T-cell (primary cell): ENCODE data around the gene L3MBTL4. TPM values are rescaled to one million over a fixed set of nuclear protein-coding genes. Genes with fewer than 3 reads are reported as not detected.
"Not testable (repeated sequence)": the region's sequence is repeated elsewhere in the genome, so short reads cannot be mapped to it uniquely, and the experiment has no call there.

ENCODE experiments used
- ATAC-seq, 4 experiments: fragments of 200-7000 bp in 3 of 4; fragments of 150-1000 bp in 1 of 4; cut with Tn5 transposase; replicated peaks in 1 of 4; 1 replicate in 3 of 4; 2 replicates in 1 of 4; pipeline ENCODE4 v1.10.0; 2021; ENCODE audit warnings: moderate library complexity in 3 of 4, mild to moderate bottlenecking in 2 of 4, moderate number of reproducible peaks in 1 of 4
- CTCF ChIA-PET, 2 donors: fragments of 300-600 bp; sonication (Branson Sonifier 250); formaldehyde crosslinking; loops; one replicate each; lab custom pipeline; 2022; ENCODE audit warnings: antibody characterized with exemption in 2 of 2; lab: Charles Lee
- POLR2A ChIA-PET, 2 donors: fragments of 300-600 bp; sonication (Branson Sonifier 250); formaldehyde crosslinking; loops; one replicate each; lab custom pipeline; 2022; ENCODE audit warnings: antibody characterized with exemption in 2 of 2; lab: Charles Lee
- DNase-seq, 35 experiments: peaks; one replicate each; pipeline versions ENCODE4 v3.0.0 to v3.0.0-alpha.2; 2013 to 2023
- H3K27ac ChIP-seq: one replicate; pipeline ENCODE4 v1.5.1; 2013; ENCODE audit warnings: low read length
- H3K27me3 ChIP-seq, 2 experiments: replicated peaks in 1 of 2; 1 replicate in 1 of 2; 2 replicates in 1 of 2; pipeline versions ENCODE4 v1.6.1 to v1.7.0; 2013; ENCODE audit warnings: low read length in 1 of 2, mixed read lengths in 1 of 2; ENCODE audit not compliant: control insufficient read depth in 2 of 2, insufficient read depth in 2 of 2; ENCODE audit errors: extremely low read depth in 1 of 2
- H3K36me3 ChIP-seq, 2 donors: 1 replicate in 1 of 2; 2 replicates in 1 of 2; pipeline versions ENCODE4 v1.6.1 to v1.7.0; 2013; ENCODE audit warnings: low read length in 1 of 2; ENCODE audit not compliant: control insufficient read depth in 2 of 2, insufficient read depth in 1 of 2; ENCODE audit errors: extremely low read depth in 1 of 2
- H3K4me1 ChIP-seq, 2 experiments: 1 replicate in 1 of 2; 2 replicates in 1 of 2; pipeline versions ENCODE4 v1.6.1 to v1.7.0; 2013; ENCODE audit warnings: low read length in 2 of 2, mixed read lengths in 1 of 2; ENCODE audit not compliant: insufficient read depth in 2 of 2, control insufficient read depth in 1 of 2; ENCODE audit errors: extremely low read depth in 1 of 2
- H3K4me3 ChIP-seq, 2 donors: 1 replicate in 1 of 2; 2 replicates in 1 of 2; pipeline versions ENCODE4 v1.5.1 to v1.7.0; 2013; ENCODE audit warnings: mild to moderate bottlenecking in 2 of 2, low read length in 1 of 2, moderate library complexity in 1 of 2; ENCODE audit not compliant: control insufficient read depth in 1 of 2; ENCODE audit errors: extremely low read depth in 1 of 2
- H3K9me3 ChIP-seq: 2 replicates; pipeline ENCODE4 v1.7.0; 2013
- H3K27ac Mint-ChIP-seq, 2 donors: one replicate each; pipeline ENCODE4 v1.8.0; 2020 to 2021; ENCODE audit warnings: mild to moderate bottlenecking in 2 of 2, mixed read lengths in 2 of 2
- H3K27me3 Mint-ChIP-seq, 2 donors: one replicate each; pipeline ENCODE4 v1.8.0; 2021 to 2022; ENCODE audit warnings: mixed read lengths in 2 of 2
- H3K36me3 Mint-ChIP-seq: one replicate; pipeline ENCODE4 v1.8.0; 2021; ENCODE audit warnings: mixed read lengths
- H3K4me1 Mint-ChIP-seq, 3 donors: one replicate each; pipeline ENCODE4 v1.8.0; 2020 to 2022; ENCODE audit warnings: mixed read lengths in 3 of 3, mild to moderate bottlenecking in 1 of 3
- H3K4me3 Mint-ChIP-seq, 3 donors: one replicate each; pipeline ENCODE4 v1.8.0; 2020 to 2022; ENCODE audit warnings: mild to moderate bottlenecking in 3 of 3, mixed read lengths in 3 of 3, moderate library complexity in 3 of 3
- H3K9me3 Mint-ChIP-seq, 3 donors: one replicate each; pipeline ENCODE4 v1.8.0; 2020 to 2022; ENCODE audit warnings: mixed read lengths in 3 of 3
- WGBS: methylation state at CpG from one replicate; pipeline ENCODE4 v1.1.5; 2013; ENCODE audit warnings: missing lambda C conversion rate; ENCODE audit not compliant: insufficient coverage; 5-methylcytosine and 5-hydroxymethylcytosine counted together
- total RNA-seq, 35 experiments: library from RNA in 6 of 35; stranded (reverse) in 6 of 35; fragments of 120-200 nt in 1 of 35; gene quantifications; one replicate each; pipeline versions ENCODE4 v1.2.1 to v1.2.4 and lab custom pipeline; 2013 to 2026

Gene L3MBTL4
- total RNA-seq, 5 donors from 2014 or later (not counting 1 experiment from before 2014, with no cell fraction given), result 0.58 to 1.6 (median 0.83) TPM

GRCh38 chr18:6199777-6200176 lies 214.9 kb downstream of the L3MBTL4 start:
- no peak overlapping the region for H3K4me3 ChIP-seq
- Mint-ChIP-seq H3K27me3 (no peaks in the 10 kb centered on the region), H3K27ac (no peak overlapping the region), H3K36me3 (no peaks in the 10 kb centered on the region), H3K9me3 (peaks cover 0 to 5% (median 3%) of the 10 kb centered on the region in 3 donors), H3K4me3 (no peak overlapping the region), H3K4me1 (no peaks in the 10 kb centered on the region)
- CTCF ChIA-PET, result interaction anchor here in 1 of 2 donors (1.0 kb wide), 1 partner anchor 8 kb away, joined by 3 read pairs; no protein-coding TSS in a partner anchor
- no peaks in the 10 kb centered on the region for H3K27me3 ChIP-seq
- H3K9me3 ChIP-seq, result no peaks in the 10 kb centered on the region
- no peak overlapping the region for H3K27ac ChIP-seq
- no peaks in the 10 kb centered on the region for H3K4me1 ChIP-seq
- ATAC-seq, result no peak
- H3K36me3 ChIP-seq, result no peaks in the 10 kb centered on the region
- POLR2A ChIA-PET, result no interaction called here
- DNase-seq, result no peak
- WGBS, result 100% methylated on average over 1 of the region's 1 CpG

- POLR2A ChIA-PET, result no interaction called here
Observed at GRCh38 chr18:6198585-6198984, 216.1 kb downstream of the L3MBTL4 start.

GRCh38 chr18:6194640-6195039 lies 220.1 kb downstream of the L3MBTL4 start:
- POLR2A ChIA-PET, result no interaction called here

More at GRCh38 chr18:6198585-6198984, 216.1 kb downstream of the L3MBTL4 start:
- DNase-seq (no peak), ATAC-seq (no peak)
- H3K9me3 Mint-ChIP-seq, result peaks cover 0 to 5% (median 3%) of the 10 kb centered on the region in 3 donors
- Histone ChIP-seq H3K4me1 (no peaks in the 10 kb centered on the region), H3K9me3 (no peaks in the 10 kb centered on the region), H3K27me3 (no peaks in the 10 kb centered on the region), H3K36me3 (no peaks in the 10 kb centered on the region), H3K4me3 (no peak overlapping the region), H3K27ac (no peak overlapping the region)
- no CpG with 5 or more reads among the region's 1 CpG for WGBS
- no peak overlapping the region for H3K4me3 Mint-ChIP-seq
- no peaks in the 10 kb centered on the region for H3K27me3 Mint-ChIP-seq
- no peaks in the 10 kb centered on the region for H3K36me3 Mint-ChIP-seq
- H3K4me1 Mint-ChIP-seq, result no peaks in the 10 kb centered on the region
- CTCF ChIA-PET, result interaction anchor here in 1 of 2 donors (1.0 kb wide), 1 partner anchor 9 kb away, joined by 3 read pairs; no protein-coding TSS in a partner anchor
- H3K27ac Mint-ChIP-seq, result no peak overlapping the region

DNA sequence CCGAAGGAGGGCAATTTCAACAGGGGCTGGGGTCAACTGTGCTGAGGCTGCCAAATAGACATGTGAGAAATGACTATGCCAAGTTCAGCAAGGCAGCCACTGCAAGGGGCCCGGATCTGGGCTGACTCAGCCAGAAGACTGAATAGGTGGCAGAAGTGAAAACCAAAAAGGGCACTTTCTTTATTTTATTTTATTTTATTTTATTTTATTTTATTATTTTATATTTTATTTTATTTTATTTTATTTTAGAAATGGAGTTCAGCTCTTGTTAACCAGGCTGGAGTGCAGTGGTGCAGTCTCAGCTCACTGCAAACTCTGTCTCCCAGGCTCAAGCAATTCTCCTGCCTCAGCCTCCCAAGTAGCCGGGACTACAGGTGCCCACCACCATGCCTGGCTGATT lies 228.9 kb downstream of the L3MBTL4 start:
- WGBS, result 100% methylated on average over 1 of the region's 3 CpGs
- H3K36me3 Mint-ChIP-seq, H3K4me3 ChIP-seq, H3K27me3 Mint-ChIP-seq, ATAC-seq, H3K27me3 ChIP-seq, H3K27ac ChIP-seq, H3K36me3 ChIP-seq, H3K4me1 Mint-ChIP-seq, H3K4me1 ChIP-seq, H3K27ac Mint-ChIP-seq, DNase-seq, CTCF ChIA-PET, H3K4me3 Mint-ChIP-seq, H3K9me3 ChIP-seq, POLR2A ChIA-PET: not testable (repeated sequence)
- H3K9me3 Mint-ChIP-seq, result peaks cover 7 to 21% (median 9%) of the 10 kb centered on the region in 3 donors

More at GRCh38 chr18:6194640-6195039, 220.1 kb downstream of the L3MBTL4 start:
- Histone ChIP-seq H3K27me3 (no peaks in the 10 kb centered on the region), H3K9me3 (no peaks in the 10 kb centered on the region), H3K36me3 (no peaks in the 10 kb centered on the region), H3K4me3 (no peak overlapping the region), H3K4me1 (no peaks in the 10 kb centered on the region), H3K27ac (no peak overlapping the region)
- no peaks in the 10 kb centered on the region for H3K4me1 Mint-ChIP-seq
- 73% methylated on average over 2 of the region's 2 CpGs for WGBS
- no peak overlapping the region for H3K4me3 Mint-ChIP-seq
- H3K27ac Mint-ChIP-seq, result no peak overlapping the region
- no peaks in the 10 kb centered on the region for H3K36me3 Mint-ChIP-seq
- no peak for DNase-seq
- no peak for ATAC-seq
- CTCF ChIA-PET, result no interaction called here
- H3K27me3 Mint-ChIP-seq, result no peaks in the 10 kb centered on the region
- H3K9me3 Mint-ChIP-seq, result peaks cover 0 to 5% (median 3%) of the 10 kb centered on the region in 3 donors

DNA sequence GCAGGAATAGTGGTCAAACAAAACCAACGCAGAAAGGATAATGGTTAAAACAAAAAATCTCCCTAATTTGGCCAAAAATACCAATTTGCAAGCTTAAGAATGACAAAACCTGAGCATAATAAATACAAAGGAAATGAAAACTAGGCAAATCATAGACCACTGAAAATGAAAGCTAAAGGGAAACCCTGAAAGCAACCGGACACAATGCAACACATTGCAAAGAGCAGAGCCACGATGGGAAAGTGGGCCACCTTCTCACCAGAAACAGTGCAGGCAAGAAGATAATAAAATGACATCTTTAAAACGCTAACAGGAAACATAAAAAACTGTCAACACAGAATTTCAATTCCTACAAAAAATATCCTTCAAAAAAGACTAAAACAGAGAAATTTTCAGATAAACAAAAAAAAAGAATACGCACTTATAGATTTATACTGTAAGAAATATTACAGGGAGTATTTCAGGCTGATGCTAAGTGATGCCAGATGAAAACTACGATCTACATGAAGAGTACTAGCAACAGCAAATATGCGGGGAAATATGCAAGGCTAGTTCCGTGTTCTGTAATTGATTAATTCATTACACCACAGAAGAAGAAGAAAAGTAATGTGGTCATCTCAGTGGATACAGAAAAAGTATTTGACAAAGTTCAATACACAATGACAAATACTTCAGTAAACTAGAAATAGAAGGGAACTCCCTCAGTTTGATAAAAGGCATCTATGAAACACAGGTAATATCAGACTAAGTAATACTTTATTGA lies 239.5 kb downstream of the L3MBTL4 start:
- H3K4me3 Mint-ChIP-seq, result no peak overlapping the region
- ChIA-PET CTCF (no interaction called here), POLR2A (no interaction called here)
- H3K9me3 Mint-ChIP-seq, result peaks cover 0 to 4% (median 3%) of the 10 kb centered on the region in 3 donors
- Histone ChIP-seq H3K27ac (no peak overlapping the region), H3K27me3 (no peaks in the 10 kb centered on the region), H3K36me3 (no peaks in the 10 kb centered on the region), H3K4me3 (no peak overlapping the region), H3K4me1 (no peaks in the 10 kb centered on the region), H3K9me3 (no peaks in the 10 kb centered on the region)
- DNase-seq, result no peak
- H3K27me3 Mint-ChIP-seq, result peaks cover 0 to 3% of the 10 kb centered on the region in 2 donors
- no peak overlapping the region for H3K27ac Mint-ChIP-seq
- H3K36me3 Mint-ChIP-seq, result no peaks in the 10 kb centered on the region
- WGBS, result 78% methylated on average over 2 of the region's 8 CpGs
- no peaks in the 10 kb centered on the region for H3K4me1 Mint-ChIP-seq
- no peak for ATAC-seq

GRCh38 chr18:6170604-6171003 lies 244.1 kb downstream of the L3MBTL4 start:
- ChIA-PET POLR2A (no interaction called here), CTCF (no interaction called here)
- 96% methylated on average over 5 of the region's 7 CpGs for WGBS
- no peaks in the 10 kb centered on the region for H3K27me3 ChIP-seq
- H3K4me3 Mint-ChIP-seq, result no peak overlapping the region
- H3K9me3 Mint-ChIP-seq, result peaks cover 0 to 9% (median 5%) of the 10 kb centered on the region in 3 donors
- no peaks in the 10 kb centered on the region for H3K36me3 Mint-ChIP-seq
- H3K36me3 ChIP-seq, result no peaks in the 10 kb centered on the region
- ATAC-seq (no peak), DNase-seq (no peak)
- H3K27me3 Mint-ChIP-seq, result peaks cover 0 to 3% of the 10 kb centered on the region in 2 donors
- no peak overlapping the region for H3K4me3 ChIP-seq
- H3K9me3 ChIP-seq, result no peaks in the 10 kb centered on the region
- H3K4me1 ChIP-seq, result no peaks in the 10 kb centered on the region
- H3K27ac ChIP-seq, result no peak overlapping the region
- no peaks in the 10 kb centered on the region for H3K4me1 Mint-ChIP-seq
- no peak overlapping the region for H3K27ac Mint-ChIP-seq
